HepG2 (cell line): ENCODE data around the gene SPRED2. TPM values are rescaled to one million over a fixed set of nuclear protein-coding genes. Genes with fewer than 3 reads are reported as not detected.

Experiments
- CEBPB ChIP-seq: IDR thresholded peaks from 2 replicates; pipeline ENCODE4 v1.6.1; 2011; ENCODE audit warnings: low read depth, low read length, improper control_type of control experiment, borderline replicate concordance
- ELF1 ChIP-seq: sonication (generic); formaldehyde crosslinking; IDR thresholded peaks from 2 replicates; pipeline ENCODE4 v1.4.0; 2020; ENCODE audit warnings: missing genetic modification reagents
- ELF3 ChIP-seq: IDR thresholded peaks from 2 replicates; pipeline ENCODE4 v1.6.1; 2016; ENCODE audit warnings: missing genetic modification reagents, missing compliant biosample characterization
- SNRNP70 ChIP-seq: fragments of 200-400 bp; formaldehyde crosslinking; IDR thresholded peaks from 2 replicates; pipeline ENCODE4 v1.6.1; 2017; ENCODE audit warnings: mild to moderate bottlenecking, low read depth, low read length, moderate library complexity
- SP140L ChIP-seq: sonication (generic); formaldehyde crosslinking; IDR thresholded peaks from 2 replicates; pipeline ENCODE4 v1.4.0; 2020; ENCODE audit warnings: missing genetic modification reagents, borderline replicate concordance
- SRSF1 ChIP-seq: fragments of 200-400 bp; formaldehyde crosslinking; optimal IDR thresholded peaks from 2 replicates; pipeline ENCODE3; 2017; ENCODE audit warnings: mild to moderate bottlenecking, low read depth, low read length, moderate library complexity
- TBL1XR1 ChIP-seq: fragments of 150-350 bp; IDR thresholded peaks from 2 replicates; pipeline ENCODE4 v1.6.1; 2014; ENCODE audit warnings: borderline replicate concordance, low read length; ENCODE audit not compliant: partially characterized antibody
- WIZ ChIP-seq: sonication (generic); formaldehyde crosslinking; IDR thresholded peaks from 2 replicates; pipeline ENCODE4 v1.5.1; 2020; ENCODE audit warnings: mild to moderate bottlenecking, missing genetic modification reagents
- ZFP37 ChIP-seq: sonication (generic); formaldehyde crosslinking; IDR thresholded peaks from 2 replicates; pipeline ENCODE4 v1.4.0; 2020; ENCODE audit warnings: missing genetic modification reagents, borderline replicate concordance
- ZFP62 ChIP-seq: sonication (generic); formaldehyde crosslinking; IDR thresholded peaks from 2 replicates; pipeline ENCODE4 v1.4.0; 2020; ENCODE audit warnings: missing genetic modification reagents
- ZNF256 ChIP-seq: sonication (generic); formaldehyde crosslinking; conservative IDR thresholded peaks from 2 replicates; pipeline ENCODE4 v1.4.0; 2020; ENCODE audit warnings: missing genetic modification reagents
- ZNF33B ChIP-seq: sonication (generic); formaldehyde crosslinking; IDR thresholded peaks from 2 replicates; pipeline ENCODE4 v1.5.1; 2020; ENCODE audit warnings: mild to moderate bottlenecking, missing genetic modification reagents
- ZNF747 ChIP-seq: sonication (generic); formaldehyde crosslinking; IDR thresholded peaks from 2 replicates; pipeline ENCODE4 v1.8.1; 2023; ENCODE audit warnings: missing genetic modification reagents, mild to moderate bottlenecking, borderline replicate concordance
- polyA plus RNA-seq, 8 experiments: library from polyadenylated mRNA; depleted of rRNA in 3 of 8; stranded (reverse) in 7 of 8; unstranded in 1 of 8; fragments of >200 nt; fragmentation: Illumina TruSeq in 4 of 8; extraction: Trizol in 4 of 8; gene quantifications; 2 replicates each; pipeline versions ENCODE4 v1.2.1 to v1.2.3, GENCODE V29; 2011 to 2016; ENCODE audit warnings: low read depth in 4 of 8, missing spikeins in 1 of 8, mixed read lengths in 1 of 8; ENCODE audit not compliant: insufficient read depth in 1 of 8
- total RNA-seq, 5 experiments: library from RNA; depleted of rRNA; stranded (reverse); fragments of >200 nt; fragmentation: Illumina TruSeq; extraction: Trizol; gene quantifications; 2 replicates each; pipeline ENCODE4 v1.2.3, GENCODE V29; 2016; ENCODE audit warnings: low read depth in 1 of 5
- TF ChIP-seq, protein P1 (sequence below): sonication (generic); formaldehyde crosslinking; IDR thresholded peaks from 2 replicates; pipeline ENCODE4 v1.4.0; 2020; ENCODE audit warnings: missing genetic modification reagents
- TF ChIP-seq, protein P2 (sequence below): sonication (generic); formaldehyde crosslinking; IDR thresholded peaks from 2 replicates; pipeline ENCODE4 v1.8.0; 2022; ENCODE audit warnings: missing genetic modification reagents, mild to moderate bottlenecking, moderate library complexity, borderline replicate concordance
- TF ChIP-seq, protein P3 (sequence below): IDR thresholded peaks from 2 replicates; pipeline ENCODE4 v1.6.1; 2016
- TF ChIP-seq, protein P4 (sequence below): sonication (generic); formaldehyde crosslinking; IDR thresholded peaks from 2 replicates; pipeline ENCODE4 v1.5.1; 2020; ENCODE audit warnings: mild to moderate bottlenecking, missing genetic modification reagents, borderline replicate concordance

The SPRED2 gene
- total and polyA plus RNA-seq, 2 of the 13 experiments (the other 11 are each of a cell fraction or from before 2014, with no cell fraction given) = 13.0 to 37.0 TPM

DNA sequence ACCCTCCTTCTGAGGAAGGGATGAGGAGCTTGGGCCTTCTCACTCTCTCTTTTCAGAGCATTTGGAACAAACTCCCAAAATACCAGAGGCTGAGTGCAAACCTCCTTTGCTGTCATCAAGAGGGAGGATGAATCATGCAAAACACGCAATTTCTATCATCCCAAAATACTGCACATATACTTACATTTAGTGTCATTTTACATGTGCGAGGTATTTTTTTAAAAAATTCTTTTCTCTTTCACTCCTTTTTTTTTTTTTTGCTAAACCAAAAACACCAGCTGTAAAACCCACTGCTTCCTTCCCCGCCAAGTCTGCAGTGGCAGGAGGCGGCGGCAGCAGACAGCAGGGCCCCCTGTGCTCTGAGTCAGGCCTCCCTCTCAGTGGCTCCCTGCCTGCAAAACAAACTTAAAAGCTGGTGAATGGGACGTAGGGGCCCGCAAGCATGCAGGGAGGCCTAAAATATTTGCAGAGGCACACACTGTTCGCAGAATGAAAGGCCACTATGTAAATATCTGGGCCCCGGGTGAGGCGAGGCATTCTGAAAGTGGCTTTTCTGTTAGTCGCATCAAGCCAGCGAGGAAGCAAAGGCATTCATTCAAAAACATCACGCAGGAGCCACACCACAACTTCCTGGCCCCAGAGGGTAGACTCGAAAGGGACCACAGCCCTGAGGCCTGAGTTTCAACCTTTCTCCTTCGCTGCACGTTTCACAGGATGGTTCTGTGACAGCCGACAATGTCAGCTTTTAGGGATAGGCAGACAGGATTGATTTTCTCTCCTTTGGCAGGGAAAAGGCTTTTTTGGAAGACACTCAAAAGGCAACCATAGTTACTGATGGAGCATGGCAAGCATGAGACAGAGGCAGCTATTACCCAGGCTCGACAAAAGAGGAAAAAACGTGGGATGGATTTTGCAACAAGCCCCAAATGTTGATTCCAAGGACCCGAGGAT, 131.4 kb downstream of the SPRED2 start (continued):
- TF ChIP-seq, protein P1, sequence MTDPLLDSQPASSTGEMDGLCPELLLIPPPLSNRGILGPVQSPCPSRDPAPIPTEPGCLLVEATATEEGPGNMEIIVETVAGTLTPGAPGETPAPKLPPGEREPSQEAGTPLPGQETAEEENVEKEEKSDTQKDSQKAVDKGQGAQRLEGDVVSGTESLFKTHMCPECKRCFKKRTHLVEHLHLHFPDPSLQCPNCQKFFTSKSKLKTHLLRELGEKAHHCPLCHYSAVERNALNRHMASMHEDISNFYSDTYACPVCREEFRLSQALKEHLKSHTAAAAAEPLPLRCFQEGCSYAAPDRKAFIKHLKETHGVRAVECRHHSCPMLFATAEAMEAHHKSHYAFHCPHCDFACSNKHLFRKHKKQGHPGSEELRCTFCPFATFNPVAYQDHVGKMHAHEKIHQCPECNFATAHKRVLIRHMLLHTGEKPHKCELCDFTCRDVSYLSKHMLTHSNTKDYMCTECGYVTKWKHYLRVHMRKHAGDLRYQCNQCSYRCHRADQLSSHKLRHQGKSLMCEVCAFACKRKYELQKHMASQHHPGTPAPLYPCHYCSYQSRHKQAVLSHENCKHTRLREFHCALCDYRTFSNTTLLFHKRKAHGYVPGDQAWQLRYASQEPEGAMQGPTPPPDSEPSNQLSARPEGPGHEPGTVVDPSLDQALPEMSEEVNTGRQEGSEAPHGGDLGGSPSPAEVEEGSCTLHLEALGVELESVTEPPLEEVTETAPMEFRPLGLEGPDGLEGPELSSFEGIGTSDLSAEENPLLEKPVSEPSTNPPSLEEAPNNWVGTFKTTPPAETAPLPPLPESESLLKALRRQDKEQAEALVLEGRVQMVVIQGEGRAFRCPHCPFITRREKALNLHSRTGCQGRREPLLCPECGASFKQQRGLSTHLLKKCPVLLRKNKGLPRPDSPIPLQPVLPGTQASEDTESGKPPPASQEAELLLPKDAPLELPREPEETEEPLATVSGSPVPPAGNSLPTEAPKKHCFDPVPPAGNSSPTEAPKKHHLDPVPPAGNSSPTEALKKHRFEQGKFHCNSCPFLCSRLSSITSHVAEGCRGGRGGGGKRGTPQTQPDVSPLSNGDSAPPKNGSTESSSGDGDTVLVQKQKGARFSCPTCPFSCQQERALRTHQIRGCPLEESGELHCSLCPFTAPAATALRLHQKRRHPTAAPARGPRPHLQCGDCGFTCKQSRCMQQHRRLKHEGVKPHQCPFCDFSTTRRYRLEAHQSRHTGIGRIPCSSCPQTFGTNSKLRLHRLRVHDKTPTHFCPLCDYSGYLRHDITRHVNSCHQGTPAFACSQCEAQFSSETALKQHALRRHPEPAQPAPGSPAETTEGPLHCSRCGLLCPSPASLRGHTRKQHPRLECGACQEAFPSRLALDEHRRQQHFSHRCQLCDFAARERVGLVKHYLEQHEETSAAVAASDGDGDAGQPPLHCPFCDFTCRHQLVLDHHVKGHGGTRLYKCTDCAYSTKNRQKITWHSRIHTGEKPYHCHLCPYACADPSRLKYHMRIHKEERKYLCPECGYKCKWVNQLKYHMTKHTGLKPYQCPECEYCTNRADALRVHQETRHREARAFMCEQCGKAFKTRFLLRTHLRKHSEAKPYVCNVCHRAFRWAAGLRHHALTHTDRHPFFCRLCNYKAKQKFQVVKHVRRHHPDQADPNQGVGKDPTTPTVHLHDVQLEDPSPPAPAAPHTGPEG (CRISPR knock-in tag) = peak; percentile 60; the same call in 1 of the 2 replicates
- TF ChIP-seq ZFP62 (CRISPR knock-in tag) (no peak), SRSF1 (no peak), ZNF747 (CRISPR knock-in tag) (peak; percentile 81; the same call in 1 of the 2 replicates), ELF3 (CRISPR knock-in tag) (peak; percentile 86), CEBPB (no peak), ZFP37 (CRISPR knock-in tag) (peak; percentile 92), ZNF33B (peak; percentile 30; the same call in 1 of the 2 replicates), WIZ (CRISPR knock-in tag) (no peak), TBL1XR1 (no peak), ZNF256 (CRISPR knock-in tag) (0 out of 2 replicates have a peak, but pooled peaks have one; percentile 40), SP140L (CRISPR knock-in tag) (no peak), SNRNP70 (no peak), ELF1 (CRISPR knock-in tag) (peak; percentile 58; the same call in 1 of the 2 replicates)
- TF ChIP-seq, protein P2, sequence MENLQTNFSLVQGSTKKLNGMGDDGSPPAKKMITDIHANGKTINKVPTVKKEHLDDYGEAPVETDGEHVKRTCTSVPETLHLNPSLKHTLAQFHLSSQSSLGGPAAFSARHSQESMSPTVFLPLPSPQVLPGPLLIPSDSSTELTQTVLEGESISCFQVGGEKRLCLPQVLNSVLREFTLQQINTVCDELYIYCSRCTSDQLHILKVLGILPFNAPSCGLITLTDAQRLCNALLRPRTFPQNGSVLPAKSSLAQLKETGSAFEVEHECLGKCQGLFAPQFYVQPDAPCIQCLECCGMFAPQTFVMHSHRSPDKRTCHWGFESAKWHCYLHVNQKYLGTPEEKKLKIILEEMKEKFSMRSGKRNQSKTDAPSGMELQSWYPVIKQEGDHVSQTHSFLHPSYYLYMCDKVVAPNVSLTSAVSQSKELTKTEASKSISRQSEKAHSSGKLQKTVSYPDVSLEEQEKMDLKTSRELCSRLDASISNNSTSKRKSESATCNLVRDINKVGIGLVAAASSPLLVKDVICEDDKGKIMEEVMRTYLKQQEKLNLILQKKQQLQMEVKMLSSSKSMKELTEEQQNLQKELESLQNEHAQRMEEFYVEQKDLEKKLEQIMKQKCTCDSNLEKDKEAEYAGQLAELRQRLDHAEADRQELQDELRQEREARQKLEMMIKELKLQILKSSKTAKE (CRISPR knock-in tag) = peak; percentile 81
- TF ChIP-seq, protein P3, sequence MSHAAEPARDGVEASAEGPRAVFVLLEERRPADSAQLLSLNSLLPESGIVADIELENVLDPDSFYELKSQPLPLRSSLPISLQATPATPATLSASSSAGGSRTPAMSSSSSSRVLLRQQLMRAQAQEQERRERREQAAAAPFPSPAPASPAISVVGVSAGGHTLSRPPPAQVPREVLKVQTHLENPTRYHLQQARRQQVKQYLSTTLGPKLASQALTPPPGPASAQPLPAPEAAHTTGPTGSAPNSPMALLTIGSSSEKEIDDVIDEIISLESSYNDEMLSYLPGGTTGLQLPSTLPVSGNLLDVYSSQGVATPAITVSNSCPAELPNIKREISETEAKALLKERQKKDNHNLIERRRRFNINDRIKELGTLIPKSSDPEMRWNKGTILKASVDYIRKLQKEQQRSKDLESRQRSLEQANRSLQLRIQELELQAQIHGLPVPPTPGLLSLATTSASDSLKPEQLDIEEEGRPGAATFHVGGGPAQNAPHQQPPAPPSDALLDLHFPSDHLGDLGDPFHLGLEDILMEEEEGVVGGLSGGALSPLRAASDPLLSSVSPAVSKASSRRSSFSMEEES (CRISPR knock-in tag) = peak; percentile 69
- TF ChIP-seq, protein P4, sequence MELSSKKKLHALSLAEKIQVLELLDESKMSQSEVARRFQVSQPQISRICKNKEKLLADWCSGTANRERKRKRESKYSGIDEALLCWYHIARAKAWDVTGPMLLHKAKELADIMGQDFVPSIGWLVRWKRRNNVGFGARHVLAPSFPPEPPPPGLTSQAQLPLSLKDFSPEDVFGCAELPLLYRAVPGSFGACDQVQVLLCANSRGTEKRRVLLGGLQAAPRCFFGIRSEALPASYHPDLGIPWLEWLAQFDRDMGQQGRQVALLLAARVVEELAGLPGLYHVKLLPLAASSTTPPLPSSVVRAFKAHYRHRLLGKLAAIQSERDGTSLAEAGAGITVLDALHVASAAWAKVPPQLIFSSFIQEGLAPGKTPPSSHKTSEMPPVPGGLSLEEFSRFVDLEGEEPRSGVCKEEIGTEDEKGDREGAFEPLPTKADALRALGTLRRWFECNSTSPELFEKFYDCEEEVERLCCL (CRISPR knock-in tag) = no peak
